NCI-H345 treated with DMSO at 0.1 percent for 48 hours (cell line): Measurements from ENCODE around the gene TRIM29.
"Not testable (repeated sequence)": the region's sequence is repeated elsewhere in the genome, so short reads cannot be mapped to it uniquely, and the experiment has no call there.

Experiments
- DNase-seq: peaks from one replicate; lab custom pipeline; 2025; ENCODE audit not compliant: unreplicated experiment; lab: John Stamatoyannopoulos, UW

Gene TRIM29

GRCh38 chr11:120173019-120173705 is 35.2 kb upstream of the TRIM29 start:
- DNase-seq: no peak

- DNase-seq: peak; percentile 15
These were observed 34.4 kb upstream of the TRIM29 start for GRCh38 chr11:120172054-120172911.

GRCh38 chr11:120170741-120171261 is 32.9 kb upstream of the TRIM29 start:
- no peak for DNase-seq

GRCh38 chr11:120169981-120170698 is 32.2 kb upstream of the TRIM29 start:
- DNase-seq: no peak

GRCh38 chr11:120168960-120169681 is 31.2 kb upstream of the TRIM29 start:
- peak; percentile 48 for DNase-seq

DNA sequence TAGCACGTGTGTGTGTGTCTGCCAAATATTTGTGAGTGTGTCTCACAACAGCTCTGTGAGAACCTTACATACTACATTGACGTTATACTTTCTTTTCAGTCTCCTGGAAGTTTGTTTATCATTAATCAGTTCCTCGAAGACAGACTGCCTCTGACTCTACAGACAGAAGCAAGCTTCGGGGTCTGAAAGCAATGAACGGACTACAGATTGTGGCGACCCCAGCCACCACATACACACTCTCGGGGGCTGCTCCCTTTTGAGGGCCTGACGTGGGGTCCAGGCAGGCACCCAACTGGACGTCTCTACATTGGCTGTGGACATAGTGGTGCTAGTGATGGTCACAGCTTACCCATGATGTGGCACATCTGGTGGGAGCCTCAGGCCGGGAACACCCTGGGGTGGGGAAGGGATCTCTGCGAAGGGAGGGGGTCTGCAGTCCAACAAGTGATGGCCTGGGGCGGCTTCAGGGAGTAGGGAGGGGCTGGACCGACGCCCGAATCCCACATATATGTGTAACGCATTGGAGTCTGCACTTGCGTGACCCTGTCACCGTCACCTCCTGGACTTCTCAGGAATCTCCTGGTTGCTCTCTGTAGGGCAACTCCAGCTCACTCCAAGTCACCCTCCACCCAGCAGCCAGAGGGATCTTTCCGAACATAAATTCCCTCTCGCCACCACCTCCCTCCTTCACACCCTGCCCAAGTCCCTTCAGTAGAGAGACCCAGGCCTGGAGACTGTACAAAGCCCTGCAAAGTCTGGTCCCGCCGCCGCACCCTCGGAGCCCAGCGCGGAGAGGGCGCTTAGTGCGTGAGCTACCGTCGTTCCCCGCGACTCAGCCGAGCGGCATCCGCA is 30.4 kb upstream of the TRIM29 start:
- no peak for DNase-seq

DNA sequence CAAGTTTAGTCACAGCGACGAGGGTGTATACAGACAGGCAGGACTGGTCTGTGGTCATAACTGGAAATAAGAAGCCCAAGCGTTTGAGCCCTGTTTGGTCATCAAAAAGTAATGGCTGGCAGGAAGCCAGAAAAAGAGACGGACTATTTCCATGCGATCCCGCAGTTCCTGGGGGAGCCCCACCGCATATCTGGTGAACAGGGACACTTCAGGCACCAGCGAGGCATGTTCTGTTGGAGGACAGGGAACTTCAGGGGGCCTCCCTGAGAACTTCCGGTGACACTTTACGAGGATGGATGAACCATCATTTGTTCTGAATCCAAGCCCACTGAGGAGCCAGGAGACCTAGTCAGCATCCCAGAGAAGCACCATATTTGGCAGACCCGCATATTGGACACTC is 29.7 kb upstream of the TRIM29 start:
- no peak for DNase-seq

DNA sequence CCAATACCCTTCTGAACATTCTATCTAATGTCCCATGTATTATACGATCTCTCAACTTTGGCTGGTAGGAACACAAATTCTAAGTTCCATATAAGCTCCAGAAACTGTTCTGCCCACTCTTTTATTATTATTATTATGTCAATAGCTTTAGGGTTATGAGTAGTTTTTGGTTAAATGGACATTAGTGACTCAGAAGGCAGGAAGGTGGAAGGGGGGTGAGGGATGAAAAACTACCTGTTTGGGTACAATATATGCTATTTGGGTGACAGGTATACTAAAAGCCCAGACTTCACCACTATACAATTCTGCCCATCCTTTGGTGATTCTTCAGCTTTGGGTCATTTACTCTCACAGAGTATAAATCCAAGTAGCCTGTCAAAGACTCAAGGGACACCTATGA is 22.5 kb upstream of the TRIM29 start:
- DNase-seq: no peak

DNA sequence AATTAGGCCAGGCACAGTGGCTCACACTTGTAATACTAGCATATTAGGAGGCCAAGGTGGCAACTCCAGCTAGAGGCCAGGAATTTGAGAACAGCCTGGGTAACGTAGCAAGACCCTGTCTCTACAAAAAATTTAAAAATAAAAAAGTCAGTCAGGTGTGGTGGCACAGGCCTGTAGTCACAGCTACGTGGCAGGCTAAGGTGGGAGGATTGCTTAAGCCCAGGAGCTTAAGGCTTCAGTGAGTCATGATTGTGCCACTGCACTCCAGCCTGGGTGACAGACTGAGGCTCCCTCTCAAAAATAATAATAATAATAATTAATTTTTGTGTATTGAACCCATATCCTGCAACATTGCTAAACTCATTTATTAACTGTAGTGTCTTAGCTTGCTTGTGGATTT is 15.3 kb upstream of the TRIM29 start:
- DNase-seq: no peak

DNA sequence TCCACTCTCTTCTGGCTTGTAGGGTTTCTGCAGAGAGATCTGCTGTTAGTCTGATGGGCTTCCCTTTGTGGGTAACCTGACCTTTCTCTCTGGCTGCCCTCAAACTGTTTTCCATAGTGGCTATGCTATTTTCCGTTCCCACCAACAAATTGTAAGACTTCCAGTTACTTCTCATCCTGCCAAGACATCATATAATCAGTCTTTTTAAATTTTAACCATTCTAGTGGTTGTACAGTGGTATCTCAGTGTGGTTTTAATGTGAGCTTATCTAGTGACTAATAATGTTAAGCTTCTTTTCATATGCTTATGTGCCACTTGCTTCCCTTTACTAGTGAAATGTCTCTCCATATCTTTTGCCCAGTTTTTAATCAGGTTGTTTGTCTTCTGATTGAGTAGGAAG is 13.6 kb upstream of the TRIM29 start:
- DNase-seq: no peak

DNA sequence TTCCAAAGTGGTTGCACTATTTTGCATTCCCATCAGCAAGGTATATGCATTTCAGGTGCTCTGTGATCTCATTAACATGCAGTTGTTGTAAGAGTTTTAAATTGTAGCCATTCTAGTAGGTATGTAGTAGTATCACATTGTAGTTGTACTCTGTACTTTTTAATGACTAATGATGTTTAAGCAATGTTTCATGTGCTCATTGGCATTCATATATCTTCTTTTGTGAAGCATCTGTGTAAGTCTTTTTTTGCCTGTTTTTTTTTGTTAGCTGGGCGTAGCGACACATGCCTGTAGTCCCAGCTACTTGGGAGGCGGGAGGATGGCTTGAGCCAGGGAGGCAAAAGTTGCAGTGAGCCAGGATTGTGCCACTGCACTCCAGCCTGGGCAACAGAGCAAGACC is 11.3 kb upstream of the TRIM29 start:
- no peak for DNase-seq

DNA sequence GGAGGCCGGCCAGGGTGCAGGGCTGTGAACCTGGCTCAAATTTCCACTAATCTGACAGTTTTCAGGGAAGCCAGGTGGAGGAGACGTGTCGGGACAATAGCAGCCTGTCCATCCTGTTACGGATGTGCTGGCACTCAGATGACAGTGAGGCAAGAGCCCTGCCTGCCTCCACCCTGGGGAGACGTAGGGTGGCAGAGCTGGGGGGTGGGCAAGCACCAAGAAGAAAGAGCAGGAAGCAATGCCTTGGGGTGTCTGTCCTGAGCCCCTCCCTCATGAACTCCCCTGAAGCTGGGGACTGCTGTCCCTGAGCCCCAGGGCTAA is 10.0 kb upstream of the TRIM29 start:
- DNase-seq: no peak

- no peak for DNase-seq
These were observed 9.4 kb upstream of the TRIM29 start for GRCh38 chr11:120147094-120147949.

DNA sequence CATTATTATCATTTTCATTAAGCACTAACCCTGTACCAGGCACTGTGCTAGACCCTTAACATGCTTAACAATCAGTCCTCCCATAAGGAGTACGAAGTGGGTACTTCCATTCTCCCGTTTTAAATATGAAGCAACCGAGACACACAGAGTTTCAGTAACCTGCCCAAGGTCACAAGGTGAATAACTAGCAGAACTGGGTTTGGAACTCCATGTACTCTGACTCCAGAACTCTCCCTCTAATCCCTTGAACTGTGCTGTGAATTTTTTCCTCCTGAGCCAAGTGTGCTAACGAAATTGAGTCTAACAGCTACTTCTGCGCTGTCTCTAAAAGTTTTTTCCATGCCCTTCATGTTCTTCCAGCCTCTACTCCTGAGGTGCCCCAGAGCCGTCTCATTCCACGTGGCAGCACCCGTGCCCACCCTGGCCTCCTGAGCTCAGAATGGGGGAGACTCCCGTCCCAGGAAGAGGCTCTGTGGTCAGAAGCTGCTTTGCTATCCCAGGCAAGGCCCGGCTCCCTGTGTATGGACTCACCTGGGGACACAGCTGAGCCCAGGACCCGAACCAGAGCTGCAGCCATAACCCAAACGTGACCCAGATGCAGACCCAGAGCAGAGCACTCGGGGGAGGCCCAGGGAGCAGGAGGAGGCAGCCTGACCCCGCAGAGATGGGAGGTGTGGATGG is 8.6 kb upstream of the TRIM29 start:
- DNase-seq: no peak

GRCh38 chr11:120144501-120144900 is 6.6 kb upstream of the TRIM29 start:
- DNase-seq: no peak

- not testable (repeated sequence) for DNase-seq
These were observed 5.6 kb upstream of the TRIM29 start for GRCh38 chr11:120143472-120143871.

- DNase-seq: no peak
These were observed 4.7 kb upstream of the TRIM29 start for GRCh38 chr11:120142441-120143100.

GRCh38 chr11:120141768-120142423 is 4.0 kb upstream of the TRIM29 start:
- DNase-seq: no peak
